ENCODE results near the gene FIBCD1.
"Not testable (repeated sequence)": the region's sequence is repeated elsewhere in the genome, so short reads cannot be mapped to it uniquely, and the experiment has no call there.

FIBCD1 gene

DNA sequence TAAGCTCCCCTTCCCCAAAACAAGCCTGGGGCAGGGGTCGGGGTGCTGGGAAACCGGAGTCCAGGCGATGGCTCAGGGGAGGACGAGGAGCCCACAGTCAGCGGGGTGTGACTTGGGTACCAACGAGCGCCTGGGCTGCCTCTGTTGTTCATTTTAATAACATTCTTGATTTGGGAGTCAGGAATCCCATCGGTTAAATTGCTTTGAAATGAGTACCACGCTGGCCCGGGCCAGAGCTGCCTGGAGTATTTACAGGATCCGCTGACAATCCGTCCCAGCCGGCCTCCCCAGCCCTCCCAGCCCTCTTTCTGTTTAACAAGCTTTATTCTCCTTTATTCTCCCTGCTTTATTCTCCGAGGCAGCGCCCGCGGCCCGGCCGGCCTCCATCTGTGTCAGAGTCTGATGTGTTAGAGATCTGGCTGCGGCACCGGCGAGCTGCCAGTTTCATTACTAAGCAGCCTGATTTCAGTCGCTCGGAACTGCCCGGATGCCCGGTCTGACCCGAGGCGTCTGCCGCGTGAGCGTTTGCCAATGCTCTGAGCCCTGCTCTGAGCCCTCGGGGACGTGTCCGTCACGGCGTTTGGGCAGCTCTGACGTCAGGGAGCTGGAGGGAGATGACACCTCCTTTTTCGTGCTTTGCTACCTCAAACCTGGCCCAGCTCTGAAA lies 26.0 kb downstream of the FIBCD1 start:
- TF ChIP-seq SPI1 (IDR thresholded peaks at IDR 0.05; ENCODE audit: low read depth, low read length), result no peak
- TF ChIP-seq TAF1 (IDR thresholded peaks at IDR 0.05; ENCODE audit: low read depth, low read length), result no peak
- no peak for TF ChIP-seq POU2F2 (IDR thresholded peaks at IDR 0.05; ENCODE audit: low read depth, low read length)
- TF ChIP-seq POLR2A (IDR thresholded peaks at IDR 0.05; ENCODE audit: low read depth, low read length), result no peak
- no peak for TF ChIP-seq PAX5 (IDR thresholded peaks at IDR 0.05; ENCODE audit: insufficient read depth, low read length, severe bottlenecking)
- TF ChIP-seq POLR2AphosphoS5 (IDR thresholded peaks at IDR 0.05; ENCODE audit: low read depth, low read length), result no peak
- FAIRE-seq, result no peak
- DNase-seq (ENCODE audit: insufficient read length, low spot score), result no peak

- TF ChIP-seq POU2F2 (IDR thresholded peaks at IDR 0.05; ENCODE audit: low read depth, low read length), result no peak
- no peak for TF ChIP-seq POLR2A (IDR thresholded peaks at IDR 0.05; ENCODE audit: low read depth, low read length)
- TF ChIP-seq SPI1 (IDR thresholded peaks at IDR 0.05; ENCODE audit: low read depth, low read length), result no peak
- no peak for TF ChIP-seq POLR2AphosphoS5 (IDR thresholded peaks at IDR 0.05; ENCODE audit: low read depth, low read length)
- TF ChIP-seq TAF1 (IDR thresholded peaks at IDR 0.05; ENCODE audit: low read depth, low read length), result no peak
- no peak for TF ChIP-seq PAX5 (IDR thresholded peaks at IDR 0.05; ENCODE audit: insufficient read depth, low read length, severe bottlenecking)
- DNase-seq (ENCODE audit: insufficient read length, low spot score) (no peak), FAIRE-seq (no peak)
These were observed 27.6 kb downstream of the FIBCD1 start for GRCh38 chr9:130911254-130912049.

- DNase-seq (ENCODE audit: insufficient read length, low spot score); FAIRE-seq: not testable (repeated sequence)
These were observed 28.4 kb downstream of the FIBCD1 start for GRCh38 chr9:130910670-130911069.

DNA sequence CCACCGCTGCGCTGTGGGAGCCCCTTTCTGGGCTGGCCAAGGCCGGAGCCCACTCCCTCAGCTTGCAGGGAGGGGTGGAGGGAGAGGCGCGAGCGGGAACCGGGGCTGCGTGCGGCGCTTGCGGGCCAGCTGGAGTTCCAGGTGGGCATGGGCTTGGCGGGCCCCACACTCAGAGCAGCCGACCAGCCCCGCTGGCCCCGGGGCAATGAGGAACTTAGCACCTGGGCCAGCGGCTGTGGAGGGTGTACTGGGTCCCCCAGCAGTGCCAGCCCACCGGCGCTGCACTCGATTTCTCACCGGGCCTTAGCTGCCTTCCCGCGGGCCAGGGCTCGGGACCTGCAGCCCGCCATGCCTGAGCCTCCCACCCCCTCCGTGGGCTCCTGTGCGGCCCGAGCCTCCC lies 29.0 kb downstream of the FIBCD1 start:
- DNase-seq (ENCODE audit: insufficient read length, low spot score); FAIRE-seq: not testable (repeated sequence)

DNA sequence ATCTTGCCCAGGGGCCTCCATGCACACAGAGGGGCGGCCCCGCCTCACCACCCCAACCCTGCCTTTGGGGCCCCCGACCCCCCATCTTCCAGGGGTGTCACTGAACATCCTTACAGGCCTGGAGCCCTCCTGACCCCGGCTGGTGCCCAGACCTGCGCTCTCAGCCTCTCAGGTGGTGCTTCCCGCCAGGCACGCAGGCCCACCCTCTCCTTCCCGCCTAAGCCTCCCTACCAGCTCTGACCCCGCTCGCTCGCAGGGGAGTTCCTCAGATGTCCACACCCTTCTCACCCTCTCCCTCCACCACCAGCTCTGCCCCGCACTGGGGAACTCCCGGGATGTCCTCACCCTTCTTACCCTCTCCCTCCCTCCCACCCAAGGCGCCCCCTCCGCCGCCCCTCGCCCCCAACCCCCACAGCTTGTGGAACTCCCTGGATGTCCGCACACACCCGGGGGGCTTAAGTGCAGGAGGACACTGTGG lies 30.1 kb downstream of the FIBCD1 start:
- FAIRE-seq, result no peak
- DNase-seq (ENCODE audit: insufficient read length, low spot score), result no peak
- TF ChIP-seq POU2F2 (IDR thresholded peaks at IDR 0.05; ENCODE audit: low read depth, low read length), result no peak
- no peak for TF ChIP-seq POLR2A (IDR thresholded peaks at IDR 0.05; ENCODE audit: low read depth, low read length)
- no peak for TF ChIP-seq TAF1 (IDR thresholded peaks at IDR 0.05; ENCODE audit: low read depth, low read length)
- no peak for TF ChIP-seq PAX5 (IDR thresholded peaks at IDR 0.05; ENCODE audit: insufficient read depth, low read length, severe bottlenecking)
- TF ChIP-seq POLR2AphosphoS5 (IDR thresholded peaks at IDR 0.05; ENCODE audit: low read depth, low read length), result no peak
- no peak for TF ChIP-seq SPI1 (IDR thresholded peaks at IDR 0.05; ENCODE audit: low read depth, low read length)

GRCh38 chr9:130908146-130908877 lies 30.7 kb downstream of the FIBCD1 start:
- FAIRE-seq, result no peak
- no peak for TF ChIP-seq POLR2A (IDR thresholded peaks at IDR 0.05; ENCODE audit: low read depth, low read length)
- no peak for TF ChIP-seq POLR2AphosphoS5 (IDR thresholded peaks at IDR 0.05; ENCODE audit: low read depth, low read length)
- TF ChIP-seq SPI1 (IDR thresholded peaks at IDR 0.05; ENCODE audit: low read depth, low read length), result no peak
- no peak for TF ChIP-seq TAF1 (IDR thresholded peaks at IDR 0.05; ENCODE audit: low read depth, low read length)
- TF ChIP-seq PAX5 (IDR thresholded peaks at IDR 0.05; ENCODE audit: insufficient read depth, low read length, severe bottlenecking), result no peak
- TF ChIP-seq POU2F2 (IDR thresholded peaks at IDR 0.05; ENCODE audit: low read depth, low read length), result no peak

GRCh38 chr9:130906735-130907416 lies 32.2 kb downstream of the FIBCD1 start:
- FAIRE-seq, result no peak
- TF ChIP-seq POLR2A (IDR thresholded peaks at IDR 0.05; ENCODE audit: low read depth, low read length), result no peak
- TF ChIP-seq PAX5 (IDR thresholded peaks at IDR 0.05; ENCODE audit: insufficient read depth, low read length, severe bottlenecking), result no peak
- no peak for TF ChIP-seq POLR2AphosphoS5 (IDR thresholded peaks at IDR 0.05; ENCODE audit: low read depth, low read length)
- TF ChIP-seq TAF1 (IDR thresholded peaks at IDR 0.05; ENCODE audit: low read depth, low read length), result no peak
- no peak for TF ChIP-seq POU2F2 (IDR thresholded peaks at IDR 0.05; ENCODE audit: low read depth, low read length)
- TF ChIP-seq SPI1 (IDR thresholded peaks at IDR 0.05; ENCODE audit: low read depth, low read length), result no peak
- DNase-seq (ENCODE audit: insufficient read length, low spot score), result no peak

More at GRCh38 chr9:130908146-130908877, 30.7 kb downstream of the FIBCD1 start:
- DNase-seq (ENCODE audit: insufficient read length, low spot score), result no peak

GRCh38 chr9:130905902-130906734 lies 32.9 kb downstream of the FIBCD1 start:
- TF ChIP-seq SPI1 (IDR thresholded peaks at IDR 0.05; ENCODE audit: low read depth, low read length) (no peak), TAF1 (IDR thresholded peaks at IDR 0.05; ENCODE audit: low read depth, low read length) (no peak), PAX5 (IDR thresholded peaks at IDR 0.05; ENCODE audit: insufficient read depth, low read length, severe bottlenecking) (no peak), POLR2AphosphoS5 (IDR thresholded peaks at IDR 0.05; ENCODE audit: low read depth, low read length) (no peak), POU2F2 (IDR thresholded peaks at IDR 0.05; ENCODE audit: low read depth, low read length) (no peak), POLR2A (IDR thresholded peaks at IDR 0.05; ENCODE audit: low read depth, low read length) (no peak)
- DNase-seq (ENCODE audit: insufficient read length, low spot score) (no peak), FAIRE-seq (no peak)
